CD14-positive monocyte (primary cell): ENCODE data around the gene KIF5B. TPM values are rescaled to one million over a fixed set of nuclear protein-coding genes. Genes with fewer than 3 reads are reported as not detected.
"Not testable (repeated sequence)": the region's sequence is repeated elsewhere in the genome, so short reads cannot be mapped to it uniquely, and the experiment has no call there.

ENCODE experiments used
- DNase-seq, 3 donors: peaks; one replicate each; pipeline ENCODE4 v3.0.0-alpha.2; 2011 to 2022
- H2AFZ ChIP-seq: 2 replicates; pipeline ENCODE4 v1.6.0; 2012; ENCODE audit warnings: mild to moderate bottlenecking, low read depth, low read length, inconsistent platforms; ENCODE audit not compliant: insufficient read depth, poor library complexity, severe bottlenecking
- H3K27ac ChIP-seq, 2 donors: 1 replicate in 1 of 2; 2 replicates in 1 of 2; pipeline ENCODE4 v1.5.1; 2012 to 2013; ENCODE audit warnings: low read length in 2 of 2, control low read depth in 1 of 2, inconsistent platforms in 1 of 2, low read depth in 1 of 2, mild to moderate bottlenecking in 1 of 2
- H3K27me3 ChIP-seq, 2 donors: one replicate each; pipeline versions ENCODE4 v1.6.0 to v1.6.1; 2011 to 2013; ENCODE audit warnings: low read length in 2 of 2; ENCODE audit not compliant: control insufficient read depth in 2 of 2, insufficient read depth in 2 of 2
- H3K36me3 ChIP-seq, 2 donors: replicated peaks in 1 of 2; 1 replicate in 1 of 2; 2 replicates in 1 of 2; pipeline versions ENCODE4 v1.5.1 to v1.6.1; 2012 to 2013; ENCODE audit warnings: low read length in 2 of 2, control low read depth in 1 of 2, inconsistent platforms in 1 of 2, mild to moderate bottlenecking in 1 of 2; ENCODE audit not compliant: insufficient read depth in 2 of 2, control insufficient read depth in 1 of 2
- H3K4me1 ChIP-seq, 2 donors: 1 replicate in 1 of 2; 2 replicates in 1 of 2; pipeline versions ENCODE4 v1.5.1 to v1.6.1; 2012 to 2013; ENCODE audit warnings: low read length in 2 of 2, control low read depth in 1 of 2, inconsistent platforms in 1 of 2, mild to moderate bottlenecking in 1 of 2, moderate library complexity in 1 of 2; ENCODE audit not compliant: insufficient read depth in 2 of 2, control insufficient read depth in 1 of 2
- H3K4me2 ChIP-seq: replicated peaks from 2 replicates; pipeline ENCODE3; 2012; ENCODE audit warnings: low read length, moderate library complexity, mild to moderate bottlenecking; ENCODE audit not compliant: poor library complexity, severe bottlenecking; ENCODE audit errors: extremely low read depth
- H3K4me3 ChIP-seq, 3 experiments: fragments of 200-600 bp in 1 of 3; sonication (generic) in 1 of 3; replicated peaks in 1 of 3; 1 replicate in 2 of 3; 2 replicates in 1 of 3; pipeline ENCODE4 v1.5.1; 2011 to 2013; ENCODE audit warnings: low read length in 3 of 3, mild to moderate bottlenecking in 3 of 3, control low read depth in 2 of 3, low read depth in 2 of 3, inconsistent platforms in 1 of 3, moderate library complexity in 1 of 3
- H3K79me2 ChIP-seq: 2 replicates; pipeline ENCODE4 v1.6.0; 2012; ENCODE audit warnings: mild to moderate bottlenecking, control low read depth, inconsistent platforms, low read length, moderate library complexity; ENCODE audit not compliant: insufficient read depth
- H3K9ac ChIP-seq: 2 replicates; pipeline ENCODE4 v1.6.0; 2017; ENCODE audit warnings: low read length, mild to moderate bottlenecking; ENCODE audit not compliant: insufficient read depth, poor library complexity, severe bottlenecking
- H3K9me3 ChIP-seq, 2 donors: replicated peaks in 1 of 2; 1 replicate in 1 of 2; 2 replicates in 1 of 2; pipeline versions ENCODE4 v1.5.1 to v1.6.1; 2012 to 2013; ENCODE audit warnings: low read length in 2 of 2, control low read depth in 1 of 2; ENCODE audit not compliant: control insufficient read depth in 1 of 2, insufficient read depth in 1 of 2
- H4K20me1 ChIP-seq: 2 replicates; pipeline ENCODE4 v1.6.0; 2012; ENCODE audit warnings: mild to moderate bottlenecking, low read length, control low read depth, moderate library complexity; ENCODE audit not compliant: insufficient read depth
- H3K27ac Mint-ChIP-seq, 7 donors: one replicate each; pipeline ENCODE4 v1.8.0; 2020; ENCODE audit warnings: mild to moderate bottlenecking in 7 of 7, mixed read lengths in 7 of 7, moderate library complexity in 6 of 7, inconsistent platforms in 2 of 7
- H3K27me3 Mint-ChIP-seq, 3 donors: one replicate each; pipeline ENCODE4 v1.8.0; 2021 to 2022; ENCODE audit warnings: low read depth in 3 of 3, mild to moderate bottlenecking in 3 of 3, mixed read lengths in 3 of 3, moderate library complexity in 3 of 3, inconsistent platforms in 1 of 3
- H3K36me3 Mint-ChIP-seq, 2 donors: one replicate each; pipeline ENCODE4 v1.8.0; 2020; ENCODE audit warnings: mixed read lengths in 2 of 2, inconsistent platforms in 1 of 2, mild to moderate bottlenecking in 1 of 2
- H3K4me1 Mint-ChIP-seq: one replicate; pipeline ENCODE4 v1.8.0; 2020; ENCODE audit warnings: mild to moderate bottlenecking, mixed read lengths
- H3K4me3 Mint-ChIP-seq, 2 donors: one replicate each; pipeline ENCODE4 v1.8.0; 2020; ENCODE audit warnings: mild to moderate bottlenecking in 2 of 2, mixed read lengths in 2 of 2, moderate library complexity in 1 of 2
- H3K9me3 Mint-ChIP-seq, 7 donors: one replicate each; pipeline ENCODE4 v1.8.0; 2020 to 2022; ENCODE audit warnings: mixed read lengths in 7 of 7, mild to moderate bottlenecking in 6 of 7, moderate library complexity in 6 of 7, inconsistent platforms in 2 of 7
- WGBS: methylation state at CpG from one replicate; pipeline ENCODE4 v1.1.5; 2013; ENCODE audit warnings: missing lambda C conversion rate; ENCODE audit not compliant: insufficient coverage; 5-methylcytosine and 5-hydroxymethylcytosine counted together
- intact Hi-C, 2 donors: fragments of 100-400 bp; cut with micrococcal nuclease; formaldehyde crosslinking; loops; one replicate each; pipeline versions ENCODE4 v1.15.0 to v1.15.1; 2023
- polyA plus RNA-seq, 3 donors: library from polyadenylated mRNA; depleted of rRNA in 1 of 3; unstranded in 2 of 3; stranded (reverse) in 1 of 3; fragments of 300-500 nt in 2 of 3; fragments of >200 nt in 1 of 3; fragmentation: Illumina TruSeq in 2 of 3; gene quantifications; 1 replicate in 2 of 3; 2 replicates in 1 of 3; pipeline ENCODE4 v1.2.3, GENCODE V29; 2012 to 2021
- TF ChIP-seq, protein P1 (sequence below): fragments of 200-600 bp; IDR thresholded peaks from one replicate; pipeline ENCODE4 v1.8.0; 2022; ENCODE audit warnings: antibody characterized with exemption, mild to moderate bottlenecking

The KIF5B gene
- polyA plus RNA-seq, 3 donors = 15.2 to 32.9 (median 18.9) TPM

DNA sequence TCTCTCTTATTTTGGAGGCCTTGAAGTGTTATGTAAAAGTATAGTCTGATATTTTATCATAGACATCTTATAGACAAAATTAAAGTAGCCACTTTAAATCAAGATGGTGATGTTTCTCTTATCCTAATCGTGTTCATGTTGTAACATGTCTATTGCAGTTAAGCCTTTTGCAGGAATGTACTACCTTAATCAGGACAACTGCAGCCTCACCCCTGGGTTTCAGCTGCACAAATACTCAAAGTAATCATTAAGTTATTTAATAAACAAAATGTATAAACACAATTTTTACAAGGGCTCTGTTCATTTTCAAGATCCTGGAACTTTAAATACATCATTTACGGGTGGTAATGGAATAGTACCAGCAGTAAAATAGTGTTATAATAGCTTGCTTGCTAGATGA is 14.4 kb upstream of the KIF5B start:
- no peak overlapping the region for H3K27ac Mint-ChIP-seq
- H3K9me3 Mint-ChIP-seq = peaks cover 0 to 2% (median 0%) of the 10 kb centered on the region in 7 donors
- no peaks in the 10 kb centered on the region for H3K79me2 ChIP-seq
- no peaks in the 10 kb centered on the region for H4K20me1 ChIP-seq
- no peak overlapping the region for H3K9ac ChIP-seq
- no peaks in the 10 kb centered on the region for H3K36me3 Mint-ChIP-seq
- peaks cover 9% of the 10 kb centered on the region for H3K4me1 Mint-ChIP-seq
- no peak for DNase-seq
- intact Hi-C loops = no loop called here
- H3K4me2 ChIP-seq = no peak overlapping the region
- TF ChIP-seq, protein P1, sequence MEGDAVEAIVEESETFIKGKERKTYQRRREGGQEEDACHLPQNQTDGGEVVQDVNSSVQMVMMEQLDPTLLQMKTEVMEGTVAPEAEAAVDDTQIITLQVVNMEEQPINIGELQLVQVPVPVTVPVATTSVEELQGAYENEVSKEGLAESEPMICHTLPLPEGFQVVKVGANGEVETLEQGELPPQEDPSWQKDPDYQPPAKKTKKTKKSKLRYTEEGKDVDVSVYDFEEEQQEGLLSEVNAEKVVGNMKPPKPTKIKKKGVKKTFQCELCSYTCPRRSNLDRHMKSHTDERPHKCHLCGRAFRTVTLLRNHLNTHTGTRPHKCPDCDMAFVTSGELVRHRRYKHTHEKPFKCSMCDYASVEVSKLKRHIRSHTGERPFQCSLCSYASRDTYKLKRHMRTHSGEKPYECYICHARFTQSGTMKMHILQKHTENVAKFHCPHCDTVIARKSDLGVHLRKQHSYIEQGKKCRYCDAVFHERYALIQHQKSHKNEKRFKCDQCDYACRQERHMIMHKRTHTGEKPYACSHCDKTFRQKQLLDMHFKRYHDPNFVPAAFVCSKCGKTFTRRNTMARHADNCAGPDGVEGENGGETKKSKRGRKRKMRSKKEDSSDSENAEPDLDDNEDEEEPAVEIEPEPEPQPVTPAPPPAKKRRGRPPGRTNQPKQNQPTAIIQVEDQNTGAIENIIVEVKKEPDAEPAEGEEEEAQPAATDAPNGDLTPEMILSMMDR = no peak
- no peak overlapping the region for H3K4me3 Mint-ChIP-seq
- no peaks in the 10 kb centered on the region for H3K27me3 Mint-ChIP-seq
- no peaks in the 10 kb centered on the region for H3K27me3 ChIP-seq
- peaks cover 9 to 10% of the 10 kb centered on the region in 2 donors for H3K4me1 ChIP-seq
- no peak overlapping the region for H3K27ac ChIP-seq
- H3K4me3 ChIP-seq = no peak overlapping the region
- H3K36me3 ChIP-seq = no peaks in the 10 kb centered on the region
- no peaks in the 10 kb centered on the region for H3K9me3 ChIP-seq
- H2AFZ ChIP-seq = no peak overlapping the region
- WGBS = no CpG with 5 or more reads among the region's 2 CpGs

DNA sequence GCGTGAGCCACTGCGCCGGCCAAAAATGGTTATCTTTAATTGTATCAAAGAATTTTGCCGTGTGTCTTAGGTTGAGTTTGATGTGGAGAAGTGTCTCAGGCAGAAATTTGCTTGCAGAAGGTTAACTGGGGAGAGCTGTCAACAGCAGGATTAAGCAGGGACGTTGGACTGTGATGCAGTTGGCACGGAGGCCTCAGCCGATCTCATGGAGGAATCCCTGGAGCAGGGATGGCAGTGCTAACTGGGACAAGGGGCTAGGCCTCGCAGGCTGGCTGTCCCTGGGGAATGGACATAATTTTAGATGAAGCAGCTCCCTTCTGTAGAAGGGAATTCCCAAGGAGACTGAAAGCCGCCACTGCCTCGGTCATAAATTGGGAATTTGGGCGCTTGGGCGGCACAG is 12.3 kb upstream of the KIF5B start:
- Mint-ChIP-seq H3K4me3 (no peak overlapping the region), H3K4me1 (peaks cover 11% of the 10 kb centered on the region), H3K27ac (no peak overlapping the region), H3K36me3 (no peaks in the 10 kb centered on the region), H3K27me3 (no peaks in the 10 kb centered on the region), H3K9me3 (peaks cover 0 to 2% (median 0%) of the 10 kb centered on the region in 7 donors)
- no peak overlapping the region for H2AFZ ChIP-seq
- H4K20me1 ChIP-seq = no peaks in the 10 kb centered on the region
- H3K27ac ChIP-seq = no peak overlapping the region
- DNase-seq = no peak
- H3K36me3 ChIP-seq = no peaks in the 10 kb centered on the region
- no peak overlapping the region for H3K4me3 ChIP-seq
- no peak overlapping the region for H3K4me2 ChIP-seq
- no peaks in the 10 kb centered on the region for H3K9me3 ChIP-seq
- peaks cover 13 to 15% of the 10 kb centered on the region in 2 donors for H3K4me1 ChIP-seq
- no peak overlapping the region for H3K9ac ChIP-seq
- H3K79me2 ChIP-seq = no peaks in the 10 kb centered on the region
- intact Hi-C loops = loop anchor here in 1 of 2 donors (10.0 kb wide), 1 partner anchor 126 kb away; no protein-coding TSS in a partner anchor
- 93% methylated on average over 9 of the region's 12 CpGs for WGBS
- TF ChIP-seq, protein P1 = no peak
- no peaks in the 10 kb centered on the region for H3K27me3 ChIP-seq

DNA sequence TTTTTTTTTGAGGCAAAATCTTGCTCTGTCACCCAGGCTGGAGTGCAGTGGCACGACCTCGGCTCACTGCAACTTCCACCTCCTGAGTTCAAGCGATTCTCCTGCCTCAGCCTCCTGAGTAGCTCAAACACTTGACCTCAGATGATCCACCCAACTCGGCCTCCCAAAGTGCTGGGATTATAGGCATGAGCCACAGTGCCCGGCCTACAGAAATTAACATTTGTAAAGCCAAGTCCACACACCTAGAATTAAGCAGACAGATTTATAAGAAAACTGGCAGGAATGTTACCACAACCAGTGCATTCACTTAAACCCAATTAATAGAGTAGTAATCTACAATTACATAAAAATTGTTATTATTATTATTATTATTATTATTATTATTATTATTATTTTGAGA is 11.7 kb upstream of the KIF5B start:
- peaks cover 11% of the 10 kb centered on the region for H3K4me1 Mint-ChIP-seq
- not testable (repeated sequence) for H3K9me3 ChIP-seq, H3K27ac ChIP-seq, H3K9ac ChIP-seq, DNase-seq, H3K36me3 ChIP-seq, H3K79me2 ChIP-seq, H3K9me3 Mint-ChIP-seq, H3K27me3 Mint-ChIP-seq, H3K4me3 Mint-ChIP-seq, H3K4me3 ChIP-seq, H4K20me1 ChIP-seq, H3K36me3 Mint-ChIP-seq, H2AFZ ChIP-seq, H3K27me3 ChIP-seq, H3K27ac Mint-ChIP-seq, H3K4me2 ChIP-seq
- peaks cover 13 to 15% of the 10 kb centered on the region in 2 donors for H3K4me1 ChIP-seq
- 67% methylated on average over 3 of the region's 5 CpGs for WGBS
- intact Hi-C loops = loop anchor here in 1 of 2 donors (10.0 kb wide), 1 partner anchor 127 kb away; no protein-coding TSS in a partner anchor
